ENCODE results near the gene UTP18. TPM values are rescaled to one million over a fixed set of nuclear protein-coding genes. Genes with fewer than 3 reads are reported as not detected.
A peak's percentile ranks its signal among the peaks of the same experiment; 100 is the strongest.

UTP18 gene
- total and polyA plus RNA-seq, 2 of the 13 experiments (the other 11 are each of a cell fraction or from before 2014, with no cell fraction given) = 35.2 to 104 TPM

DNA sequence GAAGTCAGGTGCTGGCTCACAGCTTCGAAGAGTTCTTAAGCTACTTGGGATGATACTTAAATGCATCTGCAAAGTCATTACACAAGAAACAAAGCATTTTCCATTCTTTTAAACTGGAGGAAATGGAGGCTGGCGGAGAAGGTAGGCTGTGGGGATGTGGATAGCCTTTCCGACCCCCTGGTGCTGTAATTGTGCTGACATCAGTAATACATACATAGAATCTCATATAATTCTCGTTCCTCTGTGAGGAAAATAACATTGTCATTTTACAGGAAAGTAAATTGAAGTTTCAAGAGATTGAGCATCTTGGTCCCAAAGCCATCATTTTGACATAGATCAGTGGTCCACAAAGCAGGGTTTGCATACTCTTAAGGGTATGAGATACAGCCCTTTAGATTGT is 39.5 kb downstream of the UTP18 start:
- H3K79me2 ChIP-seq (ENCODE audit: insufficient read depth, low read length) = no peaks in the 10 kb centered on the region
- ChIA-PET CTCF (ENCODE audit: low intra/inter-chr PET ratio, low total read pairs) (no interaction called here), POLR2A (no interaction called here)
- no peak overlapping the region for H3K4me2 ChIP-seq (ENCODE audit: low read depth, low read length)
- no peak overlapping the region for H2AFZ ChIP-seq (ENCODE audit: low read length)
- no peaks in the 10 kb centered on the region for H3K27me3 ChIP-seq (ENCODE audit: control insufficient read depth in 1 of 2, insufficient read depth in 2 of 2, low read length in 2 of 2)
- in situ Hi-C loops (cut with HindIII; ENCODE audit: extremely low pct_ligation_motif_present, low pct_unique_long_range_greater_than_20kb) (no loop called here), intact Hi-C loops (cut with micrococcal nuclease; ENCODE audit: unreplicated experiment) (loop anchor here (2.0 kb wide), 2 partner anchors 161 to 237 kb away; no protein-coding TSS in a partner anchor)
- FAIRE-seq = no peak
- no TSS peak for BruUV-seq (replicated peaks)
- H3K4me3 ChIP-seq (replicated peaks in 1 of 3; ENCODE audit: insufficient read depth in 1 of 3, low read depth in 2 of 3, low read length in 3 of 3) = no peak overlapping the region
- H3K27ac ChIP-seq (ENCODE audit: extremely low read length, insufficient read depth, low read length) = no peak overlapping the region
- no peaks in the 10 kb centered on the region for H3K9me3 ChIP-seq (ENCODE audit: low read length)
- TF ChIP-seq MAFK (conservative IDR thresholded peaks at IDR 0.05 in 1 of 2, IDR thresholded peaks at IDR 0.05 in 1 of 2; ENCODE audit: low read length in 2 of 2) = peak; percentile 73
- peak; percentile 42; the same call in 1 of the 2 replicates for TF ChIP-seq MAFF (IDR thresholded peaks at IDR 0.05; ENCODE audit: low read depth, low read length)
- no peak for TF ChIP-seq MXD1 (CRISPR knock-in tag; IDR thresholded peaks at IDR 0.05)
- TF ChIP-seq RBM22 (optimal IDR thresholded peaks at IDR 0.05; ENCODE audit: low read length) = peak; percentile 19
- 0 out of 2 replicates have a peak, but pooled peaks have one; percentile 29 for TF ChIP-seq POLR2G (IDR thresholded peaks at IDR 0.05; ENCODE audit: low read depth, low read length)
- ATAC-seq = no peak
- no peaks in the 10 kb centered on the region for H3K4me1 ChIP-seq (ENCODE audit: insufficient read depth, low read length)
- DNase-seq (ENCODE audit: low spot score) = no peak
- peaks cover 6 to 35% of the 10 kb centered on the region in 2 experiments; a peak in 4 of 5 replicates for H3K36me3 ChIP-seq (replicated peaks in 1 of 2; ENCODE audit: control insufficient read depth in 1 of 2, insufficient read depth in 2 of 2, low read length in 2 of 2)
- 98% methylated on average over 4 of the region's 4 CpGs for WGBS (ENCODE audit: low lambda C conversion rate)
- H4K20me1 ChIP-seq (ENCODE audit: insufficient read depth, low read length) = no peaks in the 10 kb centered on the region
- no peak overlapping the region for H3K9ac ChIP-seq (ENCODE audit: insufficient read depth, low read depth, low read length)

- TF ChIP-seq ZSCAN12 (CRISPR knock-in tag; IDR thresholded peaks at IDR 0.05) (no peak), HIC2 (CRISPR knock-in tag; IDR thresholded peaks at IDR 0.05; ENCODE audit: low read depth) (0 out of 2 replicates have a peak, but pooled peaks have one; percentile 35), ZNF7 (CRISPR knock-in tag; IDR thresholded peaks at IDR 0.05) (peak; percentile 49; the same call in 1 of the 2 replicates), YY1 (IDR thresholded peaks at IDR 0.05; ENCODE audit: insufficient read depth, insufficient replicate concordance, low read depth, low read length) (peak; percentile 62), MAFK (conservative IDR thresholded peaks at IDR 0.05 in 1 of 2, IDR thresholded peaks at IDR 0.05 in 1 of 2; ENCODE audit: low read length in 2 of 2) (no peak)
- ATAC-seq (peak; percentile 50), DNase-seq (ENCODE audit: low spot score) (peak; percentile 12), FAIRE-seq (no peak)
- peak overlapping the region; percentile 59 for H3K4me2 ChIP-seq (ENCODE audit: low read depth, low read length)
- no TSS peak for BruUV-seq (replicated peaks)
- peak overlapping the region in 1 of 3 experiments; percentile 31; a peak in 3 of 6 replicates for H3K4me3 ChIP-seq (replicated peaks in 1 of 3; ENCODE audit: insufficient read depth in 1 of 3, low read depth in 2 of 3, low read length in 3 of 3)
- ChIA-PET POLR2A (no interaction called here), CTCF (ENCODE audit: low intra/inter-chr PET ratio, low total read pairs) (no interaction called here)
- H3K27ac ChIP-seq (ENCODE audit: extremely low read length, insufficient read depth, low read length) = no peak overlapping the region
- WGBS (ENCODE audit: low lambda C conversion rate) = 33% methylated on average over 9 of the region's 9 CpGs
- peak overlapping the region; percentile 49 for H2AFZ ChIP-seq (ENCODE audit: low read length)
- intact Hi-C loops (cut with micrococcal nuclease; ENCODE audit: unreplicated experiment) (no loop called here), in situ Hi-C loops (cut with HindIII; ENCODE audit: extremely low pct_ligation_motif_present, low pct_unique_long_range_greater_than_20kb) (no loop called here)
- H4K20me1 ChIP-seq (ENCODE audit: insufficient read depth, low read length) = no peaks in the 10 kb centered on the region
- H3K36me3 ChIP-seq (replicated peaks in 1 of 2; ENCODE audit: control insufficient read depth in 1 of 2, insufficient read depth in 2 of 2, low read length in 2 of 2) = no peaks in the 10 kb centered on the region
- no peak overlapping the region for H3K9ac ChIP-seq (ENCODE audit: insufficient read depth, low read depth, low read length)
- no peaks in the 10 kb centered on the region for H3K27me3 ChIP-seq (ENCODE audit: control insufficient read depth in 1 of 2, insufficient read depth in 2 of 2, low read length in 2 of 2)
- no peaks in the 10 kb centered on the region for H3K4me1 ChIP-seq (ENCODE audit: insufficient read depth, low read length)
- H3K9me3 ChIP-seq (ENCODE audit: low read length) = no peaks in the 10 kb centered on the region
- no peaks in the 10 kb centered on the region for H3K79me2 ChIP-seq (ENCODE audit: insufficient read depth, low read length)
These were observed 44.8 kb downstream of the UTP18 start for GRCh38 chr17:51305182-51305581.

All from HepG2 (cell line).